HEK293 (cell line): ENCODE results near the gene ACSS2.

Experiments used
- BCL11A ChIP-seq: fragments of 450-650 bp; formaldehyde crosslinking; IDR thresholded peaks from 2 replicates; pipeline ENCODE4 v1.5.1; 2016; ENCODE audit warnings: low read depth, missing biosample characterization, missing genetic modification characterization
- BCL11B ChIP-seq: fragments of 450-650 bp; formaldehyde crosslinking; IDR thresholded peaks from 2 replicates; pipeline ENCODE4 v1.5.1; 2016; ENCODE audit warnings: low read depth, missing biosample characterization, missing genetic modification characterization
- GFI1B ChIP-seq: fragments of 450-650 bp; formaldehyde crosslinking; IDR thresholded peaks from 2 replicates; pipeline ENCODE4 v1.5.1; 2016; ENCODE audit warnings: missing biosample characterization, missing genetic modification characterization
- OVOL3 ChIP-seq: fragments of 450-650 bp; formaldehyde crosslinking; IDR thresholded peaks from 2 replicates; pipeline ENCODE4 v1.5.1; 2016; ENCODE audit warnings: missing biosample characterization, missing genetic modification characterization
- ZBTB48 ChIP-seq: fragments of 450-650 bp; formaldehyde crosslinking; IDR thresholded peaks from 2 replicates; pipeline ENCODE4 v1.5.1; 2016; ENCODE audit warnings: missing biosample characterization, missing genetic modification characterization
- ZNF169 ChIP-seq: fragments of 450-650 bp; formaldehyde crosslinking; IDR thresholded peaks from 2 replicates; pipeline ENCODE4 v1.5.1; 2016; ENCODE audit warnings: missing biosample characterization, missing genetic modification characterization
- ZNF19 ChIP-seq: fragments of 450-650 bp; formaldehyde crosslinking; IDR thresholded peaks from 2 replicates; pipeline ENCODE4; 2016; ENCODE audit warnings: missing biosample characterization, missing genetic modification characterization, low read depth
- ZNF341 ChIP-seq: fragments of 450-650 bp; formaldehyde crosslinking; IDR thresholded peaks from 2 replicates; pipeline ENCODE4; 2016; ENCODE audit warnings: low read depth, missing biosample characterization, missing genetic modification characterization
- ZNF416 ChIP-seq: fragments of 450-650 bp; formaldehyde crosslinking; IDR thresholded peaks from 2 replicates; pipeline ENCODE4 v1.5.1; 2016; ENCODE audit warnings: missing biosample characterization, missing genetic modification characterization
- ZNF501 ChIP-seq: fragments of 450-650 bp; formaldehyde crosslinking; IDR thresholded peaks from 2 replicates; pipeline ENCODE4 v1.5.1; 2016; ENCODE audit warnings: missing biosample characterization, missing genetic modification characterization
- ZNF555 ChIP-seq: fragments of 450-650 bp; formaldehyde crosslinking; conservative IDR thresholded peaks from 2 replicates; pipeline ENCODE4 v1.5.1; 2017; ENCODE audit warnings: missing biosample characterization, mild to moderate bottlenecking, missing genetic modification characterization, inconsistent platforms
- ZNF560 ChIP-seq: fragments of 450-650 bp; formaldehyde crosslinking; IDR thresholded peaks from 2 replicates; pipeline ENCODE4 v1.5.1; 2017; ENCODE audit warnings: missing biosample characterization, missing genetic modification characterization, borderline replicate concordance
- ZNF600 ChIP-seq: fragments of 450-650 bp; formaldehyde crosslinking; IDR thresholded peaks from 2 replicates; pipeline ENCODE4 v1.5.1; 2016; ENCODE audit warnings: missing biosample characterization, missing genetic modification characterization
- ZNF626 ChIP-seq: fragments of 450-650 bp; sonication (Bioruptor Pico); formaldehyde crosslinking; IDR thresholded peaks from 2 replicates; pipeline ENCODE4 v1.5.1; 2018; ENCODE audit warnings: missing biosample characterization, missing genetic modification characterization, inconsistent platforms
- ZNF654 ChIP-seq: fragments of 450-650 bp; formaldehyde crosslinking; IDR thresholded peaks from 2 replicates; pipeline ENCODE4 v1.5.1; 2016; ENCODE audit warnings: low read depth, missing biosample characterization, missing genetic modification characterization
- ZNF660 ChIP-seq: fragments of 450-650 bp; IDR thresholded peaks from 2 replicates; pipeline ENCODE4 v1.5.1; 2018; ENCODE audit warnings: missing biosample characterization, mild to moderate bottlenecking, missing genetic modification characterization
- ZNF664 ChIP-seq: fragments of 450-650 bp; formaldehyde crosslinking; IDR thresholded peaks from 2 replicates; pipeline ENCODE4 v1.5.1; 2016; ENCODE audit warnings: missing biosample characterization, missing genetic modification characterization
- TF ChIP-seq, protein P1 (sequence below): fragments of 450-650 bp; IDR thresholded peaks from 2 replicates; pipeline ENCODE4 v1.5.1; 2018; ENCODE audit warnings: missing biosample characterization, missing genetic modification characterization
- TF ChIP-seq, protein P2 (sequence below): fragments of 450-650 bp; formaldehyde crosslinking; IDR thresholded peaks from 2 replicates; pipeline ENCODE4 v1.5.1; 2016; ENCODE audit warnings: missing biosample characterization, missing genetic modification characterization
- TF ChIP-seq, protein P3 (sequence below): fragments of 450-650 bp; formaldehyde crosslinking; IDR thresholded peaks from 2 replicates; pipeline ENCODE4 v1.5.1; 2016; ENCODE audit warnings: missing biosample characterization, missing genetic modification characterization
- TF ChIP-seq, protein P4 (sequence below): fragments of 450-650 bp; formaldehyde crosslinking; IDR thresholded peaks from 2 replicates; pipeline ENCODE4 v1.5.1; 2016; ENCODE audit warnings: missing biosample characterization, missing genetic modification characterization
- TF ChIP-seq, protein P5 (sequence below): fragments of 450-650 bp; formaldehyde crosslinking; IDR thresholded peaks from 2 replicates; pipeline ENCODE4 v1.5.1; 2016; ENCODE audit warnings: missing biosample characterization, missing genetic modification characterization
- TF ChIP-seq, protein P6 (sequence below): fragments of 450-650 bp; formaldehyde crosslinking; IDR thresholded peaks from 2 replicates; pipeline ENCODE4; 2016; ENCODE audit warnings: missing biosample characterization, missing genetic modification characterization
- TF ChIP-seq, protein P7 (sequence below): fragments of 450-650 bp; formaldehyde crosslinking; optimal IDR thresholded peaks from 2 replicates; pipeline ENCODE3; 2016; ENCODE audit warnings: missing biosample characterization, mild to moderate bottlenecking, missing genetic modification characterization
- TF ChIP-seq, protein P8 (sequence below): fragments of 450-650 bp; formaldehyde crosslinking; IDR thresholded peaks from 2 replicates; pipeline ENCODE4 v1.5.1; 2017; ENCODE audit warnings: missing biosample characterization, missing genetic modification characterization
- TF ChIP-seq, protein P9 (sequence below): fragments of 450-650 bp; formaldehyde crosslinking; IDR thresholded peaks from 2 replicates; pipeline ENCODE4 v1.5.1; 2016; ENCODE audit warnings: missing biosample characterization, missing genetic modification characterization

The ACSS2 gene

DNA sequence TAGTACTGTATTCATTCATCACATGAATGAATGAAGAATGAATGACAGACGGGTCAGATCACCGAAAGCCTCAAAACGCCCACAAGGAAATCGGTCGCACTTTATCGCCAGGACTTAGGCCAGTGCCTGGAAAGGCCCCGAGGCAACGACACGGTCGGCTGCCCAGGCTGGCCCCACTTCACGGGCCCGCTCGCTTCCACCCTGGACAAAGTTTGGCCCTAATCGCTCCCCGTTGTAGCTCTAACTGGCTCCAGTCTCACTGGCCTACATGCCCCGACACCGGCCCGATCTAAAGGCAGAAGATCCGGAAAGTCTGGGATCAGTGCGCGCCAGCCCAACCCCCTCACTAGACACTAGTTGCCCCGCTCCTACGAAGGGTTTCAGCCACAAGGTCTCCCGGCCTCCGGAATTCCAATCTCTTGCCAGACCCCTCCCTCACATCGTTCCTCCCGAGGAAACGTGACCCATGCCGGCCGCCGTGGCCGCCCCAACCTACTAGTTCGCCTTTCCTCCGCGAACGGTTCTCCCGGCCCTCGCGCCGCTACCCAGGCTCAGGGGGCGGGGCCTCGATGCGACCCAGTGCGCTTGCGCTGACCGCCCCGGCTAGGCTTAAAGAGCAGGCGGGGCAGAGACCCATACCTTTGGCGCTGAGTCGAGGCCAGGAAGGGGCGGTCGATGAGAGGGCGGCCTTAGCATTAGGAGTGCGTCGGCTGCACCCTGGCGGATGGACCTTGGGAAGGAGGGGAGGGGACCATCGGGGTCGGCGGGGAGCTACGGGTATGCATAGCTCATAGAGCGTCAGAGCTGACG is 79.0 kb downstream of the ACSS2 start, which contains the start of the genes GSS and MYH7B (continued):
- TF ChIP-seq, protein P1, sequence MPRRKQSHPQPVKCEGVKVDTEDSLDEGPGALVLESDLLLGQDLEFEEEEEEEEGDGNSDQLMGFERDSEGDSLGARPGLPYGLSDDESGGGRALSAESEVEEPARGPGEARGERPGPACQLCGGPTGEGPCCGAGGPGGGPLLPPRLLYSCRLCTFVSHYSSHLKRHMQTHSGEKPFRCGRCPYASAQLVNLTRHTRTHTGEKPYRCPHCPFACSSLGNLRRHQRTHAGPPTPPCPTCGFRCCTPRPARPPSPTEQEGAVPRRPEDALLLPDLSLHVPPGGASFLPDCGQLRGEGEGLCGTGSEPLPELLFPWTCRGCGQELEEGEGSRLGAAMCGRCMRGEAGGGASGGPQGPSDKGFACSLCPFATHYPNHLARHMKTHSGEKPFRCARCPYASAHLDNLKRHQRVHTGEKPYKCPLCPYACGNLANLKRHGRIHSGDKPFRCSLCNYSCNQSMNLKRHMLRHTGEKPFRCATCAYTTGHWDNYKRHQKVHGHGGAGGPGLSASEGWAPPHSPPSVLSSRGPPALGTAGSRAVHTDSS, result no peak
- TF ChIP-seq, protein P2, sequence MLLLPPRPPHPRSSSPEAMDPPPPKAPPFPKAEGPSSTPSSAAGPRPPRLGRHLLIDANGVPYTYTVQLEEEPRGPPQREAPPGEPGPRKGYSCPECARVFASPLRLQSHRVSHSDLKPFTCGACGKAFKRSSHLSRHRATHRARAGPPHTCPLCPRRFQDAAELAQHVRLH (tag by site-specific recombination), result peak; percentile 76
- TF ChIP-seq ZNF169 (tag by site-specific recombination) (no peak), BCL11A (tag by site-specific recombination) (0 out of 2 replicates have a peak, but pooled peaks have one; percentile 28), ZNF664 (tag by site-specific recombination) (peak; percentile 25; the same call in 1 of the 2 replicates), OVOL3 (peak; percentile 88), ZNF341 (tag by site-specific recombination) (peak; percentile 82; the same call in 1 of the 2 replicates), GFI1B (tag by site-specific recombination) (peak; percentile 52; the same call in 1 of the 2 replicates), ZNF555 (tag by site-specific recombination) (no peak), ZNF626 (tag by site-specific recombination) (no peak), ZNF654 (tag by site-specific recombination) (no peak), ZBTB48 (peak; percentile 89), ZNF560 (tag by site-specific recombination) (no peak), ZNF660 (tag by site-specific recombination) (peak; percentile 55; the same call in 1 of the 2 replicates), ZNF19 (tag by site-specific recombination) (no peak), ZNF416 (tag by site-specific recombination) (0 out of 2 replicates have a peak, but pooled peaks have one; percentile 22), ZNF600 (tag by site-specific recombination) (peak; percentile 89), ZNF501 (tag by site-specific recombination) (peak; percentile 85), BCL11B (tag by site-specific recombination) (no peak)
- TF ChIP-seq, protein P3, sequence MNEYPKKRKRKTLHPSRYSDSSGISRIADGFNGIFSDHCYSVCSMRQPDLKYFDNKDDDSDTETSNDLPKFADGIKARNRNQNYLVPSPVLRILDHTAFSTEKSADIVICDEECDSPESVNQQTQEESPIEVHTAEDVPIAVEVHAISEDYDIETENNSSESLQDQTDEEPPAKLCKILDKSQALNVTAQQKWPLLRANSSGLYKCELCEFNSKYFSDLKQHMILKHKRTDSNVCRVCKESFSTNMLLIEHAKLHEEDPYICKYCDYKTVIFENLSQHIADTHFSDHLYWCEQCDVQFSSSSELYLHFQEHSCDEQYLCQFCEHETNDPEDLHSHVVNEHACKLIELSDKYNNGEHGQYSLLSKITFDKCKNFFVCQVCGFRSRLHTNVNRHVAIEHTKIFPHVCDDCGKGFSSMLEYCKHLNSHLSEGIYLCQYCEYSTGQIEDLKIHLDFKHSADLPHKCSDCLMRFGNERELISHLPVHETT (tag by site-specific recombination), result peak; percentile 91
- TF ChIP-seq, protein P4, sequence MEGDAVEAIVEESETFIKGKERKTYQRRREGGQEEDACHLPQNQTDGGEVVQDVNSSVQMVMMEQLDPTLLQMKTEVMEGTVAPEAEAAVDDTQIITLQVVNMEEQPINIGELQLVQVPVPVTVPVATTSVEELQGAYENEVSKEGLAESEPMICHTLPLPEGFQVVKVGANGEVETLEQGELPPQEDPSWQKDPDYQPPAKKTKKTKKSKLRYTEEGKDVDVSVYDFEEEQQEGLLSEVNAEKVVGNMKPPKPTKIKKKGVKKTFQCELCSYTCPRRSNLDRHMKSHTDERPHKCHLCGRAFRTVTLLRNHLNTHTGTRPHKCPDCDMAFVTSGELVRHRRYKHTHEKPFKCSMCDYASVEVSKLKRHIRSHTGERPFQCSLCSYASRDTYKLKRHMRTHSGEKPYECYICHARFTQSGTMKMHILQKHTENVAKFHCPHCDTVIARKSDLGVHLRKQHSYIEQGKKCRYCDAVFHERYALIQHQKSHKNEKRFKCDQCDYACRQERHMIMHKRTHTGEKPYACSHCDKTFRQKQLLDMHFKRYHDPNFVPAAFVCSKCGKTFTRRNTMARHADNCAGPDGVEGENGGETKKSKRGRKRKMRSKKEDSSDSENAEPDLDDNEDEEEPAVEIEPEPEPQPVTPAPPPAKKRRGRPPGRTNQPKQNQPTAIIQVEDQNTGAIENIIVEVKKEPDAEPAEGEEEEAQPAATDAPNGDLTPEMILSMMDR, result peak; percentile 94
- TF ChIP-seq, protein P5, sequence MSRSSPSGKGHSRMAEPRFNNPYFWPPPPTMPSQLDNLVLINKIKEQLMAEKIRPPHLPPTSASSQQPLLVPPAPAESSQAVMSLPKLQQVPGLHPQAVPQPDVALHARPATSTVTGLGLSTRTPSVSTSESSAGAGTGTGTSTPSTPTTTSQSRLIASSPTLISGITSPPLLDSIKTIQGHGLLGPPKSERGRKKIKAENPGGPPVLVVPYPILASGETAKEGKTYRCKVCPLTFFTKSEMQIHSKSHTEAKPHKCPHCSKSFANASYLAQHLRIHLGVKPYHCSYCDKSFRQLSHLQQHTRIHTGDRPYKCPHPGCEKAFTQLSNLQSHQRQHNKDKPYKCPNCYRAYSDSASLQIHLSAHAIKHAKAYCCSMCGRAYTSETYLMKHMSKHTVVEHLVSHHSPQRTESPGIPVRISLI (tag by site-specific recombination), result no peak
- TF ChIP-seq, protein P6, sequence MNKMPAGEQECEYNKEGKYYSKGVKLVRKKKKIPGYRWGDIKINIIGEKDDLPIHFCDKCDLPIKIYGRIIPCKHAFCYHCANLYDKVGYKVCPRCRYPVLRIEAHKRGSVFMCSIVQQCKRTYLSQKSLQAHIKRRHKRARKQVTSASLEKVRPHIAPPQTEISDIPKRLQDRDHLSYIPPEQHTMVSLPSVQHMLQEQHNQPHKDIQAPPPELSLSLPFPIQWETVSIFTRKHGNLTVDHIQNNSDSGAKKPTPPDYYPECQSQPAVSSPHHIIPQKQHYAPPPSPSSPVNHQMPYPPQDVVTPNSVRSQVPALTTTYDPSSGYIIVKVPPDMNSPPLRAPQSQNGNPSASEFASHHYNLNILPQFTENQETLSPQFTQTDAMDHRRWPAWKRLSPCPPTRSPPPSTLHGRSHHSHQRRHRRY, result no peak
- TF ChIP-seq, protein P7, sequence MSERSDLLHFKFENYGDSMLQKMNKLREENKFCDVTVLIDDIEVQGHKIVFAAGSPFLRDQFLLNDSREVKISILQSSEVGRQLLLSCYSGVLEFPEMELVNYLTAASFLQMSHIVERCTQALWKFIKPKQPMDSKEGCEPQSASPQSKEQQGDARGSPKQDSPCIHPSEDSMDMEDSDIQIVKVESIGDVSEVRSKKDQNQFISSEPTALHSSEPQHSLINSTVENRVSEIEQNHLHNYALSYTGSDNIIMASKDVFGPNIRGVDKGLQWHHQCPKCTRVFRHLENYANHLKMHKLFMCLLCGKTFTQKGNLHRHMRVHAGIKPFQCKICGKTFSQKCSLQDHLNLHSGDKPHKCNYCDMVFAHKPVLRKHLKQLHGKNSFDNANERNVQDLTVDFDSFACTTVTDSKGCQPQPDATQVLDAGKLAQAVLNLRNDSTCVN (tag by site-specific recombination), result peak; percentile 63
- TF ChIP-seq, protein P8, sequence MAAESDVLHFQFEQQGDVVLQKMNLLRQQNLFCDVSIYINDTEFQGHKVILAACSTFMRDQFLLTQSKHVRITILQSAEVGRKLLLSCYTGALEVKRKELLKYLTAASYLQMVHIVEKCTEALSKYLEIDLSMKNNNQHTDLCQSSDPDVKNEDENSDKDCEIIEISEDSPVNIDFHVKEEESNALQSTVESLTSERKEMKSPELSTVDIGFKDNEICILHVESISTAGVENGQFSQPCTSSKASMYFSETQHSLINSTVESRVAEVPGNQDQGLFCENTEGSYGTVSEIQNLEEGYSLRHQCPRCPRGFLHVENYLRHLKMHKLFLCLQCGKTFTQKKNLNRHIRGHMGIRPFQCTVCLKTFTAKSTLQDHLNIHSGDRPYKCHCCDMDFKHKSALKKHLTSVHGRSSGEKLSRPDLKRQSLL (tag by site-specific recombination), result peak; percentile 50; the same call in 1 of the 2 replicates
- TF ChIP-seq, protein P9, sequence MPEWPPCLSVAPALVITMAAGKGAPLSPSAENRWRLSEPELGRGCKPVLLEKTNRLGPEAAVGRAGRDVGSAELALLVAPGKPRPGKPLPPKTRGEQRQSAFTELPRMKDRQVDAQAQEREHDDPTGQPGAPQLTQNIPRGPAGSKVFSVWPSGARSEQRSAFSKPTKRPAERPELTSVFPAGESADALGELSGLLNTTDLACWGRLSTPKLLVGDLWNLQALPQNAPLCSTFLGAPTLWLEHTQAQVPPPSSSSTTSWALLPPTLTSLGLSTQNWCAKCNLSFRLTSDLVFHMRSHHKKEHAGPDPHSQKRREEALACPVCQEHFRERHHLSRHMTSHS (tag by site-specific recombination), result no peak
